Neural cell (in vitro differentiated cells): ENCODE results near the gene SNX7. TPM values are rescaled to one million over a fixed set of nuclear protein-coding genes. Genes with fewer than 3 reads are reported as not detected.

ENCODE experiments used
- H2AFZ ChIP-seq: fragments of 200-600, 300-800 bp; sonication (generic), shearing (Covaris generic); 2 replicates; pipeline ENCODE4 v1.6.0; 2014; ENCODE audit warnings: low read depth, mild to moderate bottlenecking, antibody characterized with exemption, low read length, moderate library complexity
- H3F3A ChIP-seq: fragments of 200-600 bp; shearing (Covaris generic); 2 replicates; pipeline ENCODE4 v1.6.1; 2016; ENCODE audit warnings: mild to moderate bottlenecking, moderate library complexity, mixed read lengths, antibody characterized with exemption, low read length; ENCODE audit not compliant: insufficient read depth, poor library complexity, severe bottlenecking
- H3K27ac ChIP-seq: fragments of 200-600, 300-800 bp; sonication (generic), shearing (Covaris generic); 2 replicates; pipeline ENCODE4 v1.5.1; 2014; ENCODE audit warnings: mild to moderate bottlenecking, low read length, moderate library complexity
- H3K27me3 ChIP-seq: fragments of 300-800, 200-600 bp; sonication (generic), shearing (Covaris generic); 2 replicates; pipeline ENCODE4 v1.6.0; 2014; ENCODE audit warnings: mild to moderate bottlenecking, low read depth, low read length, moderate library complexity; ENCODE audit not compliant: insufficient read depth
- H3K36me3 ChIP-seq: fragments of 300-800, 200-600 bp; sonication (generic), shearing (Covaris generic); 2 replicates; pipeline ENCODE4 v1.5.1; 2014; ENCODE audit warnings: mild to moderate bottlenecking, antibody characterized with exemption, low read length, moderate library complexity; ENCODE audit not compliant: insufficient read depth
- H3K4me2 ChIP-seq: fragments of 300-800, 200-600 bp; sonication (generic), shearing (Covaris generic); 2 replicates; pipeline ENCODE4 v1.6.0; 2014; ENCODE audit warnings: mild to moderate bottlenecking, low read length
- H3K4me3 ChIP-seq: fragments of 300-800, 200-600 bp; sonication (generic), shearing (Covaris generic); 2 replicates; pipeline ENCODE4 v1.5.1; 2014; ENCODE audit warnings: mild to moderate bottlenecking, low read length, moderate library complexity
- H3K79me2 ChIP-seq: fragments of 200-600 bp; shearing (Covaris generic); replicated peaks from 2 replicates; pipeline ENCODE4 v1.6.0; 2014; ENCODE audit warnings: mild to moderate bottlenecking, low read length, moderate library complexity; ENCODE audit not compliant: insufficient read depth
- H3K9ac ChIP-seq: fragments of 300-800, 200-600 bp; sonication (generic), shearing (Covaris generic); 2 replicates; pipeline ENCODE4 v1.6.1; 2016; ENCODE audit warnings: mild to moderate bottlenecking, low read length, mixed read lengths
- H3K9me2 ChIP-seq: fragments of 200-600 bp; shearing (Covaris generic); 2 replicates; pipeline ENCODE4 v1.6.1; 2016; ENCODE audit warnings: mild to moderate bottlenecking, low read length, mixed read lengths; ENCODE audit not compliant: insufficient read depth
- H3K9me3 ChIP-seq: fragments of 200-600, 300-800 bp; sonication (generic), shearing (Covaris generic); 2 replicates; pipeline ENCODE4 v1.6.1; 2016; ENCODE audit warnings: mild to moderate bottlenecking, mixed run types, low read length, moderate library complexity, mixed read lengths
- H4K20me1 ChIP-seq: fragments of 200-600 bp; shearing (Covaris generic); 2 replicates; pipeline ENCODE4 v1.6.1; 2016; ENCODE audit warnings: mild to moderate bottlenecking, mixed run types; ENCODE audit not compliant: insufficient read depth
- CTCF ChIP-seq: fragments of 450-650 bp; IDR thresholded peaks from 2 replicates; pipeline ENCODE4 v1.5.1; 2014; ENCODE audit warnings: antibody characterized with exemption, mild to moderate bottlenecking, moderate library complexity; ENCODE audit not compliant: poor library complexity, severe bottlenecking
- EP300 ChIP-seq: fragments of 450-650 bp; conservative IDR thresholded peaks from 2 replicates; pipeline ENCODE4 v1.6.1; 2014; ENCODE audit warnings: antibody characterized with exemption, mild to moderate bottlenecking, moderate library complexity; ENCODE audit not compliant: poor library complexity, severe bottlenecking
- EZH2 ChIP-seq: fragments of 200-600, 300-800 bp; shearing (Covaris generic), sonication (generic); IDR thresholded peaks from 2 replicates; pipeline ENCODE4 v1.6.1; 2014; ENCODE audit warnings: antibody characterized with exemption, low read length, borderline replicate concordance, mild to moderate bottlenecking; ENCODE audit not compliant: insufficient read depth, poor library complexity, severe bottlenecking
- MXI1 ChIP-seq: fragments of 450-650 bp; conservative IDR thresholded peaks from 2 replicates; pipeline ENCODE4 v1.6.1; 2014; ENCODE audit warnings: antibody characterized with exemption, mild to moderate bottlenecking; ENCODE audit not compliant: poor library complexity, severe bottlenecking
- POLR2AphosphoS5 ChIP-seq: IDR thresholded peaks from 2 replicates; pipeline ENCODE4 v1.6.1; 2012
- RAD21 ChIP-seq: fragments of 450-650 bp; conservative IDR thresholded peaks from 2 replicates; pipeline ENCODE4 v1.6.1; 2014; ENCODE audit warnings: antibody characterized with exemption, mild to moderate bottlenecking, moderate library complexity
- REST ChIP-seq: IDR thresholded peaks from 2 replicates; pipeline ENCODE4 v1.6.1; 2012; ENCODE audit warnings: borderline replicate concordance
- SMC3 ChIP-seq: fragments of 450-650 bp; conservative IDR thresholded peaks from 2 replicates; pipeline ENCODE4 v1.6.1; 2014; ENCODE audit warnings: antibody characterized with exemption, mild to moderate bottlenecking, moderate library complexity; ENCODE audit not compliant: poor library complexity
- TAF1 ChIP-seq: IDR thresholded peaks from 2 replicates; pipeline ENCODE4 v1.6.1; 2012; ENCODE audit warnings: low read depth
- polyA plus RNA-seq: library from polyadenylated mRNA; depleted of rRNA; stranded (reverse); fragments of >200 nt; gene quantifications from 2 replicates; pipeline ENCODE4 v1.2.3, GENCODE V29; 2014

SNX7 gene
- polyA plus RNA-seq, 1 donor from 2014 or later, result 7.5 TPM

- H3K4me3 ChIP-seq, result no peak overlapping the region
- no peaks in the 10 kb centered on the region for H3K9me2 ChIP-seq
- H3K79me2 ChIP-seq, result no peaks in the 10 kb centered on the region
- H4K20me1 ChIP-seq, result no peaks in the 10 kb centered on the region
- H3K4me2 ChIP-seq, result no peak overlapping the region
- no peak overlapping the region for H3K9ac ChIP-seq
- no peak overlapping the region for H2AFZ ChIP-seq
- H3K27me3 ChIP-seq, result no peaks in the 10 kb centered on the region
- H3K36me3 ChIP-seq, result no peaks in the 10 kb centered on the region
- TF ChIP-seq RAD21 (no peak), POLR2AphosphoS5 (no peak), SMC3 (no peak), EP300 (no peak), MXI1 (no peak), EZH2 (no peak), TAF1 (no peak)
- no peaks in the 10 kb centered on the region for H3F3A ChIP-seq
- no peak overlapping the region for H3K27ac ChIP-seq
- H3K9me3 ChIP-seq, result no peaks in the 10 kb centered on the region
Observed at GRCh38 chr1:98697781-98698180, 36.3 kb downstream of the SNX7 start.

DNA sequence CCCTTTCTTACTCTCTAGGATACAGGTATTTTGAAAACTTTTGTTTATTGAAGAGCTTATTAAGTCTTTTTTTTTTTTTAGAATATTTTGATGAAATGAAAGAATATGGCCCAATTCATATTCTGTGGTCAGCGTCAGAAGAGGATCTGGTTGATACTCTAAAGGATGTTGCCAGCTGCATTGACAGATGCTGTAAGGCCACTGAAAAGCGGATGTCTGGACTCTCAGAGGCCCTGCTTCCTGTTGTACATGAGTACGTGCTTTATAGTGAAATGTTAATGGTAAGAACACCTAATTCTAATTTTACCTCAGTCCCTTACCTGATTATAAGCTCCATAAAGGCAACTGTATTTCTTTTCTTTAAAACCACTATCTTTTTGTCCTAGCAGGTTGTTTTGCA lies 37.1 kb downstream of the SNX7 start:
- TF ChIP-seq RAD21 (no peak), EZH2 (no peak), POLR2AphosphoS5 (no peak), SMC3 (no peak), TAF1 (no peak)
- Histone ChIP-seq H3K79me2 (no peaks in the 10 kb centered on the region), H3K36me3 (no peaks in the 10 kb centered on the region), H3K27ac (no peak overlapping the region), H3K9me3 (no peaks in the 10 kb centered on the region), H3K27me3 (no peaks in the 10 kb centered on the region), H2AFZ (no peak overlapping the region), H3K9ac (no peak overlapping the region), H4K20me1 (no peaks in the 10 kb centered on the region), H3K9me2 (no peaks in the 10 kb centered on the region), H3K4me3 (no peak overlapping the region), H3K4me2 (no peak overlapping the region), H3F3A (no peaks in the 10 kb centered on the region)

DNA sequence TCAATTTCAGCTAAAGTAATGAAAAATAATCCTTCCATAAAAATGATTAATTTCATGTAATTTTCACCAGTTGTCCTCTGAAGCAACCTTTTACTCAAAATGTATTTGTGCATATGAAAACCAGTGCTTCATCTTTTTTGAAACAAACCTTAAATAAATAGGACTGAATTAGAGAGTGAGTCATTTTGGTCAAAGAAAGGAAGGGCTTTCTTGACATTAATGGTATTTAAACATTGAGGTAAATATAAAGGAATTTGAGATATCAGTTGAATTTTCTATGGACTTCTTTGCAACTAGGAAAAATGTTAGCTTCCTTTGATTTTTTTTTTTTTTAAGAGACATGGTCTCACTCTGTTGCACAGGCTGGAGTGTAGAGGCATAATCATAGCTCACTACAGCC lies 38.7 kb downstream of the SNX7 start:
- Histone ChIP-seq H3K27ac (no peak overlapping the region), H3K9me3 (no peaks in the 10 kb centered on the region), H3K4me2 (no peak overlapping the region), H3K9ac (no peak overlapping the region), H2AFZ (no peak overlapping the region), H3K36me3 (no peaks in the 10 kb centered on the region), H4K20me1 (no peaks in the 10 kb centered on the region), H3K27me3 (no peaks in the 10 kb centered on the region), H3K9me2 (no peaks in the 10 kb centered on the region), H3K4me3 (no peak overlapping the region), H3K79me2 (no peaks in the 10 kb centered on the region), H3F3A (no peaks in the 10 kb centered on the region)
- TF ChIP-seq TAF1 (no peak), POLR2AphosphoS5 (no peak), RAD21 (no peak), CTCF (no peak), EP300 (no peak), SMC3 (no peak), MXI1 (no peak), REST (no peak), EZH2 (no peak)
